Thyroid gland (tissue), 4 donors: ENCODE results near the gene FCHO1.

Source experiments
- CTCF ChIP-seq, 6 experiments: fragments of 200-600 bp in 3 of 6; fragments of 450-650 bp in 3 of 6; sonication (generic) in 3 of 6; IDR thresholded peaks; one replicate each; pipeline ENCODE4 v1.5.1; 2016 to 2019; ENCODE audit warnings: antibody characterized with exemption in 6 of 6, mild to moderate bottlenecking in 2 of 6, inconsistent platforms in 1 of 6, moderate library complexity in 1 of 6
- POLR2A ChIP-seq, 2 donors: fragments of 450-650 bp; IDR thresholded peaks; one replicate each; pipeline ENCODE4 v1.6.1; 2017; ENCODE audit warnings: antibody characterized with exemption in 2 of 2, mild to moderate bottlenecking in 2 of 2, moderate library complexity in 1 of 2

GRCh38 chr19:17733127-17733526, 18.1 kb upstream of the FCHO1 start:
- TF ChIP-seq CTCF (IDR thresholded peaks at IDR 0.05) (no peak), POLR2A (IDR thresholded peaks at IDR 0.05) (no peak)
